ENCODE results near the gene IGFBP2.

DNA sequence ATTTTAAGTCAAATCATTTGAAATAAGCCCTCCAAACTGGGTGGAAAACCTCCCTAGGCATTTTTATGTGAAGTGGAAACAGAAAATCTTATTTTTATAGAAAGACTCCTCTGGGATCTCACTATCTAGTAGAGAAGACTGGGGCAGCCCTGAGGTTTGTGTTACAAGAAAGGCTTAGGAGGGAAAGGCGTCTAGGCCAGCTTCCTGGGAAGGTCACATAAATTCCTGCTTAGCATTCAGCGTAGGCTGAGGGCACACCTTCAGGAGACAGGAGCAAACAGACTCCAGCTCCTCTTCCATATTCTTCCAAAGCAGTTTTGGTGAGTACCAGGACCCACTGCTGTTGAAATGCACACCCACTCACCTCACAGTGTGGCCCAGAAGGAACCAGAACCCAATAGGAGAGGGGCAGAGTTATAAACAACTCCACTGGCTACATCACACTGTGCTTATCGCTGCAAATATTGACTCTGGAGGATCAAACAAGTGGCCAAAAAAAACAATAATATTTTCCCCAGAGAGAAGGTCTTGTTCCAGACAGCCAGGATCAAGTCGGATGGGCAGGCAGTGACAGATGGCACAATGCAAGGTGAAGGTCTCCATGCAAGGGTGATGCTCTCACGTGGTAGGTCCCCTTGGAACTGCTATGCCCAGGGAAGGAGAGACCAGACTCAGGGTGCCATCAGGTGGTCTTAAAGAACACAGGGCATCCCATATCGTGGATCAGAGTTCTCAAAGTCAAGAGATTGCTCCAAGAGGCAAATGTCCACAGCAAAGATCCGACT lies 17.7 kb upstream of the IGFBP2 start:
- TF ChIP-seq EZH2 (IDR thresholded peaks at IDR 0.05; ENCODE audit: borderline replicate concordance, low read length) (no peak), CTCF (conservative IDR thresholded peaks at IDR 0.05 in 1 of 2, IDR thresholded peaks at IDR 0.05 in 1 of 2; ENCODE audit: extremely low read depth in 1 of 2, insufficient read depth in 1 of 2, low read depth in 1 of 2, low read length in 2 of 2) (no peak)
